Coronary artery (tissue), 2 donors: ENCODE measurements around the gene SZRD1.
A peak's percentile ranks its signal among the peaks of the same experiment; 100 is the strongest.

Experiments
- DNase-seq: peaks from one replicate; pipeline ENCODE4 v3.0.0-alpha.2; 2017; ENCODE audit warnings: low spot score
- H3K27ac ChIP-seq, 2 donors: fragments of 200-600 bp; sonication (generic); one replicate each; pipeline ENCODE4 v1.5.1; 2016 to 2019
- H3K4me3 ChIP-seq: fragments of 200-600 bp; sonication (generic); 2 replicates; pipeline ENCODE4 v1.5.1; 2016; ENCODE audit warnings: mild to moderate bottlenecking, moderate library complexity
- TF ChIP-seq, protein P1 (sequence below): fragments of 200-600 bp; sonication (generic); IDR thresholded peaks from one replicate; pipeline ENCODE4 v1.5.1; 2019; ENCODE audit warnings: antibody characterized with exemption

SZRD1 gene

DNA sequence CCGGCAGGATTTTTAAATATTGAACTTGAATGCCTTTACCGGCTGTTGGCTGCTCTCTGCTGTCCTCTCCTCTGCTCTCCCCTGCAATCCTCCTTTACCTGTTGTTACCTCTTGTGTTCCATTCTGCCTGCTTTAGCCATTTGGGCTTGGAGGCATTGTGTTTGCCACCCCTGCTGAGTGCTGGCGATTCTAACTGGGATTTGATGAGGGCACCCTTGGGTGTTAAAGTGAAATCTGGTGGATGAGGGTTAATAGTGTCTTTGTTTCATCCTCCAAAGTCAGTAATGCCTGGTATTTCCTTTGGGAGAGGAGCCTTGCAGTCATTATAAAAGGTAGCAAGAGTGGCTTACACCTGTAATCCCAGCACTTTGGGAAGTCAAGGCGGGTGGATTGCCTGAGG, 9.9 kb downstream of the SZRD1 start:
- H3K27ac ChIP-seq = peak overlapping the region in 1 of 2 donors; percentile 63
- DNase-seq = no peak
- H3K4me3 ChIP-seq = no peak overlapping the region
- TF ChIP-seq, protein P1, sequence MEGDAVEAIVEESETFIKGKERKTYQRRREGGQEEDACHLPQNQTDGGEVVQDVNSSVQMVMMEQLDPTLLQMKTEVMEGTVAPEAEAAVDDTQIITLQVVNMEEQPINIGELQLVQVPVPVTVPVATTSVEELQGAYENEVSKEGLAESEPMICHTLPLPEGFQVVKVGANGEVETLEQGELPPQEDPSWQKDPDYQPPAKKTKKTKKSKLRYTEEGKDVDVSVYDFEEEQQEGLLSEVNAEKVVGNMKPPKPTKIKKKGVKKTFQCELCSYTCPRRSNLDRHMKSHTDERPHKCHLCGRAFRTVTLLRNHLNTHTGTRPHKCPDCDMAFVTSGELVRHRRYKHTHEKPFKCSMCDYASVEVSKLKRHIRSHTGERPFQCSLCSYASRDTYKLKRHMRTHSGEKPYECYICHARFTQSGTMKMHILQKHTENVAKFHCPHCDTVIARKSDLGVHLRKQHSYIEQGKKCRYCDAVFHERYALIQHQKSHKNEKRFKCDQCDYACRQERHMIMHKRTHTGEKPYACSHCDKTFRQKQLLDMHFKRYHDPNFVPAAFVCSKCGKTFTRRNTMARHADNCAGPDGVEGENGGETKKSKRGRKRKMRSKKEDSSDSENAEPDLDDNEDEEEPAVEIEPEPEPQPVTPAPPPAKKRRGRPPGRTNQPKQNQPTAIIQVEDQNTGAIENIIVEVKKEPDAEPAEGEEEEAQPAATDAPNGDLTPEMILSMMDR = no peak

DNA sequence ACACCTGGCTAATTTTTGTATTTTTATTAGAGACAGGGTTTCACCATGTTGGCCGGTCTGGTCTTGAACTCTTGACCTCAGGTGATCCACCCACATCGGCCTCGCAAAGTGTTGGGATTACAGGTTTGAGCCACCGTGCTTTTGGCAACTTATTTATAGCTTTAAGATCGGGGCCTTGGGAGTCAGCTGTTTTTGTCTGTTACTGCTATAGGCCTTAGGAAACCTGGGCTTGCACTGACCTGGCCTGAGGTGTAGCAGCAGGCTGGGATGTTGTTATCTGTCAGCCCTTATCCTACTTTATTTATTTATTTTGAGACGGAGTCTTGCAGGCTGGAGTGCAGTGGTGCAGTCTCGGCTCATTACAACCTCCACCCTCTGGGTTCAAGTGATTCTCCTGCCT, 11.4 kb downstream of the SZRD1 start:
- H3K4me3 ChIP-seq = no peak overlapping the region
- H3K27ac ChIP-seq = no peak overlapping the region
- no peak for DNase-seq
- TF ChIP-seq, protein P1 = no peak

DNA sequence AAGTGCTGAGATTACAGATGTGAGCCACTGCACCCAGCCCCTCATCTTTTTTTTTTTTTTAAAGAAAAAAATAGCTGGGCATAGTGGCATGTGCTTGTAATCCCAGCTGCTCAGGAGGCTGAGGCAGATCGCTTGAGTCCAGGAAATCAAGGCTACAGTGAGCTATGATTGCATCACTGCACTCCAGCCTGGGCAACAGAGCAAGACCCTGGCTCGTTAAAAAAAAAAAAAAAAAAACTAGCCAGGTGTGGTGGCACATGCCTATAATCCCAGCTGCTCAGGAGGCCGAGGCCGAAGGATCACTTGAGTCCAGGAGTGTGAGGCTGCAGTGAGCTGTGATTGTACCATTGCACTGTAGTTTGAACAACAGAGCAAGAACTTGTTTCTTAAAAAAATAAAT, 13.8 kb downstream of the SZRD1 start:
- Histone ChIP-seq H3K27ac (no peak overlapping the region), H3K4me3 (no peak overlapping the region)
- TF ChIP-seq, protein P1 = no peak
- DNase-seq = no peak

DNA sequence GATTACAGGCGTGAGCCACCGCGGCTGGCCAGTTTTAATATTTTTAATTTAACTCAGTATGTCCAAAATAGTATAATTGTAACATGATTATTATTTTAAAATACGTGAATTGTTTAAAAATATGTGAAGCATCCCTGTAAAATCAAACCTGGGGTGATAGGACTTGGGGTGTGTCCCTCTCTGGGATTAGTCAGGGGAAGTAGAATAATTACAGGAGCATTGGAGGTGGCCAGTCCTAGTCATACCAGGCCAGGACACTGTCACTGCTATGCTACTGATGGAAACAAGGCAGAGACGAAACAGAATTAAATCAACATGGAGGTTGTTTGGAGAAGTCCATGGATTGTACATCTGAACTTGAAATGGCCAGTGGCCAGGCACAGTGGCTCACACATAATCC, 16.8 kb downstream of the SZRD1 start:
- DNase-seq = no peak
- H3K4me3 ChIP-seq = no peak overlapping the region
- no peak overlapping the region for H3K27ac ChIP-seq
- TF ChIP-seq, protein P1 = no peak

DNA sequence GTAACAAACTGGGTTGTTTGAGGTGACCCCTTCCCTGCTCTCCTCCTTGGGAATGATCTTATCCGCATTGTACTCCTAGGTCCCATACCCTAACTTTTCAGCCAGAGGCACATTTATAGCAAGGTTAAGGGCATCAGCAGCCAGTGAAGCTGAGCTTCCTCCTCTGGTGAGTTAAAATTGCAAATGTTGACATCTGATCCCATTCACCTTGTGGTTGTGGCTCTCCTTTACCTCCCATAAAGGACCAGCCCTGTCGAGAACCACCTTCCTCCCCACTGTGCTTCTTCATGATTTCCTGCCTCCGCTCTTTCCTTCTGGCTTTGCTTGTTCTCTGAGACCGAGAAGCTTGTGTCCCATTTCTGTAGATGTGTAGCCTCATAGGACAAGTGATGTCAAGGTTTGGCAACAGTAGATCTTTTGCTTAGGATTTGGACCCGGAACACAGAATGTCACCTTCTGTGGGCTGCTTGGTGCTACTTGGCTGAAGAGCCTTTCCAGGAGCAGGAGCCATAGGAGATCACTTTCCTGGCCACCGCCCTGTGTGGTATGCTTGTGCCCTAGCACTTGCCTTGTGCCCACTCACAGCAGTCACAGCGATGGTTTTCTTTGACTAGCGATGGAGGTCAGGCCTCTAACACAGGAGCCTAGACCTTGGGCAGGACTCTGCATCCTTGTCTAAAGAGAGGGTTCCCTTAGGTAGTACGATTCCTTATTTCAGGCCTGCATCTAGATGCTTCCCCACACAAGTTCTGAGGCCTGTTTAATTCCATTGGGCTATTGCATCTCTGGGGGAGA, 18.8 kb downstream of the SZRD1 start:
- TF ChIP-seq, protein P1 = no peak
- H3K4me3 ChIP-seq = peak overlapping the region; percentile 63
- peak overlapping the region; percentile 64 to 89 for H3K27ac ChIP-seq
- DNase-seq = no peak

DNA sequence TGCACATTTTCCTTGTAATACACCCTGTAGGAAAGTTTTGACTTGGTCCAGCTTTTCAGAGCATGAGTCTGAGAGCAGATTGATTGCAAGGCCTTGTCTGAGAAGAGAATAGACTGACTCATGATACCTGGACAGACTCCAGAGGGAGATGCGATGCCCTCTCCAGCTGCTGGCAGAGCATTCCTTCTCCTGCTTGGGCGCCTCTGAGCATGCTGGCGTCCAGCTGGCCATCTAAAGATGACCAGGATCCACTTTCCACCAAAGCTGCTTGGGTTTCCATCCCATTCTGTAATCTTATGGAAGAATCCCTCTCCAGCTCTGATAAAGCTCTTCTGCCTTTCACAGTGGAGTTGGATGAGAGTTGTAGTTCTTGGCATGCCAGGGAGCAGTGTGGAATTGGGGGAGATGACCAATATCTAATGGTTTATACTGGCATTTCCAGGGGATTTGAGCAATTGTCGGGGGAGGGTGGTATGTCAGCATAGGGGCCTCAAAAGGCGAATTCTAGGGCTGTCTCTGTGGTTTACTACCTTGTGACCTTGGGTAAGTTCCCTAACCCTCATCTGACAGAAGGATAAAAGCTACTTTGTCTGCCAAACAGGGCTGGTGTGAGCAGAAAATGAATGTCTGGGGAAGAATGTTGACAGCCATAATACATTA, 19.5 kb downstream of the SZRD1 start:
- Histone ChIP-seq H3K4me3 (peak overlapping the region; percentile 63), H3K27ac (peak overlapping the region; percentile 64 to 89)
- TF ChIP-seq, protein P1 = no peak
- no peak for DNase-seq
